ENCODE measurements around the gene USP27X. TPM values are rescaled to one million over a fixed set of nuclear protein-coding genes. Genes with fewer than 3 reads are reported as not detected.

USP27X gene
- total RNA-seq, 1 experiment from 2014 or later: 1.0 TPM

Other genes with a start within 250 kb of the USP27X start
- gene PAGE1, start 183.5 kb upstream of the USP27X start, total RNA-seq (2014; rRNA removed; shearing (Covaris generic); ENCODE audit: low replicate concordance): not detected in 2 replicates
- gene PAGE4, start 50.2 kb upstream of the USP27X start, total RNA-seq (2014; rRNA removed; shearing (Covaris generic); ENCODE audit: low replicate concordance): not detected in 2 replicates
- 0.34 and 3.9 TPM in 2 replicates for gene CLCN5, start 43.1 kb downstream of the USP27X start, total RNA-seq (2014; rRNA removed; shearing (Covaris generic); ENCODE audit: low replicate concordance)

All from Caki2 (cell line).